BLaER1 (cell line): ENCODE data around the gene TOB1.
"Not testable (repeated sequence)": the region's sequence is repeated elsewhere in the genome, so short reads cannot be mapped to it uniquely, and the experiment has no call there.

Source experiments
- H3K27ac ChIP-seq: shearing (Covaris generic); formaldehyde crosslinking; 2 replicates; pipeline ENCODE4 v1.8.1; 2022
- H3K27me3 ChIP-seq: shearing (Covaris generic); formaldehyde crosslinking; 2 replicates; pipeline ENCODE4 v1.8.1; 2022
- H3K36me3 ChIP-seq: shearing (Covaris generic); formaldehyde crosslinking; 2 replicates; pipeline ENCODE4 v1.8.1; 2022
- H3K4me1 ChIP-seq: shearing (Covaris generic); formaldehyde crosslinking; 2 replicates; pipeline ENCODE4 v1.8.1; 2022
- H3K4me2 ChIP-seq: shearing (Covaris generic); formaldehyde crosslinking; 2 replicates; pipeline ENCODE4 v1.8.1; 2022
- H3K4me3 ChIP-seq: shearing (Covaris generic); formaldehyde crosslinking; 2 replicates; pipeline ENCODE4 v1.8.1; 2022
- H3K9ac ChIP-seq: shearing (Covaris generic); formaldehyde crosslinking; 2 replicates; pipeline ENCODE4 v1.8.1; 2022
- H3K9me3 ChIP-seq: shearing (Covaris generic); formaldehyde crosslinking; 2 replicates; pipeline ENCODE4 v1.8.1; 2022
- H4K20me1 ChIP-seq: shearing (Covaris generic); formaldehyde crosslinking; 2 replicates; pipeline ENCODE4 v1.8.1; 2022
- Cebpa-rat ChIP-seq: shearing (Covaris generic); IDR thresholded peaks from 2 replicates; pipeline ENCODE4 v1.8.1; 2022

The TOB1 gene

DNA sequence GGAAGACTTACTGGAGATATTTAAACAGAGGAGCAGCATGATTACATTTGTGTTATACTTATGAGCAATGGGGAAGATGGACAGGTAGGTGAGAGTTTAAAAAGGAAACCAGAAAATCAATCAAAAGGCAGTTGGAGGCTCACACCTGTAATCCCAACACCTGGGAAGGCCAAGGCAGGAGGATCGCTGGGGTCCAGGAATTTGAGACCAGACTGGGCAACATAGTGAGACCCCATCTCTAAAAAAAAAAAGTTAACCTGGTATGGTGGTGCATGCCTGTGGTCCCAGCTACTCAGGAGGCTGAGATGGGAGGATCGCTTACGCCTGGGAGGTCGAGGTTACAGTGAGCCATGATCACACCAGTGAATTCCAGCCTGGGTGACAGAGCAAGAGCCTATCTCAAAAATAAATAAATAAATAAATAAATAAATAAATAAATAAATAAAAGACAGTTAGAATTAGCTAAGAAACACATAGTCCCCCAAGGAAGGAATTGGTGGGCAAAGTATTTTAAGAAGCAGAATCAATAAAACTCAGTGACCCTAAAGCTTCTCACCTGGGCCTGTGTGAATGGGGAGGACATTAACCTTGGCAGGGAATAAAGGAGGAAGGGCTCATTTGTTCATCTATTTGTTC is 32.3 kb upstream of the TOB1 start:
- no peaks in the 10 kb centered on the region for H3K27me3 ChIP-seq
- H3K9ac ChIP-seq, result no peak overlapping the region
- H3K27ac ChIP-seq, result no peak overlapping the region
- TF ChIP-seq Cebpa-rat, result no peak
- no peaks in the 10 kb centered on the region for H4K20me1 ChIP-seq
- no peak overlapping the region for H3K4me2 ChIP-seq
- H3K9me3 ChIP-seq, result no peaks in the 10 kb centered on the region
- no peak overlapping the region for H3K4me3 ChIP-seq
- H3K36me3 ChIP-seq, result no peaks in the 10 kb centered on the region
- peaks cover 8% of the 10 kb centered on the region for H3K4me1 ChIP-seq

DNA sequence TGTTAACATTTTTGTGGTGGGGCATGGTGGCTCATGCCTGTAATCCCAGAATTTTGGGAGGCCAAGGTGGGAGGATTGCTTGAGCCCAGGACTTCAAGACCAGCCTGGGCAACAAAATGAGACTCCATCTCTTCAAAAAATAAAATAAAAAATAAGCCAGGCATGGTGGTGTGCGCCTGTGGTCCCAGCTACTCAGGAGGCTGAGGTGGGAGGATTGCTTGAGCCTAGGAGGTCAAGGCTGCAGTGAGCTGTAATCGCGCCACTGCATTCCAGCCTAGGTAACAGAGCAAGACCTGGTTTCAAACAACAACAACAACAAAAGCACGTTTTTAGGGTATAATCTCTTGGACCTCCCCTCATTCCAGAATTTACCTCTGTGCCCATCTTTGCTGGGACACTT is 28.4 kb upstream of the TOB1 start:
- H4K20me1 ChIP-seq, H3K27ac ChIP-seq, H3K36me3 ChIP-seq: not testable (repeated sequence)

DNA sequence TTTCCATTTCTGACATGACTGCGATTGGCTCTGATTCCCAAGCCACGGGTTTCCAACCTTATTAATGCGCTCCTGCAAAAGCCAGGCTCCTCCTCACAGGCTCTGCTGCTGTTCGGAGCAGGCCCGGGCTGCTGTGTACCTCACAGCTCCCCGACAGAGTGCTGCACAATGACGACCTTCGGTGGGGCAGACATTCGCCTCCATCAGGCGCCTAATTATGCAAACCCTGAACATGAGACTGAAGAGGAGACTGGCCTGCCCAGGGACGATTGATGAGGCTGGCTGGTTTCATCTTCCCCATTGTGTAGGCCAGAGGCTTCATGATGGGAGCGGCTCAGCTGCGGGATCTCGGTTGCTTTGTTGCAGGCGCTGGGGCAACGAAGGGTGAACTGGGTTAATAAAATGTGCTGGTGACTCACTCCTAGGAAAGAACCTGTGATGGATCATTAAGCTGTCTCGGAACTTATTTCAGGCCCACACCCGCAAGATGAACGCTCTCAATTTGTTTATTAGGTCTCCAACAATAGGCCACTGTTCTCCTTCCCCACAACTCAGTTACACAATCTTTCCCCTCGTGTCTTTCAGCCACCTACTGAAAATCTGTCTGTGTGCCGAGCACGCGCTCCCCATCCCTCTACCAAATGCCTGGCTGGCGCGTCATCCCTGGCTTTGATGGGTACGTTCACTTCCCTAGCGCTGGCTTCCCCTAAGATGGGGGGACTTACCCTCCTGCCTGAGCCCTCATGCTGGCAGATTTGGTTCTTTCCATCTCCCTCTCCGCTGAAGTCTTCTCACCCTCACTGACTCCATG is 27.2 kb upstream of the TOB1 start:
- Histone ChIP-seq H3K9me3 (no peaks in the 10 kb centered on the region), H3K27me3 (no peaks in the 10 kb centered on the region), H3K36me3 (no peaks in the 10 kb centered on the region), H4K20me1 (no peaks in the 10 kb centered on the region), H3K27ac (no peak overlapping the region), H3K4me2 (no peak overlapping the region), H3K9ac (no peak overlapping the region), H3K4me1 (no peaks in the 10 kb centered on the region), H3K4me3 (no peak overlapping the region)
- no peak for TF ChIP-seq Cebpa-rat

More for the DNA sequence above, 28.4 kb upstream of the TOB1 start:
- not testable (repeated sequence) for H3K27me3 ChIP-seq, H3K4me1 ChIP-seq, H3K4me3 ChIP-seq, H3K4me2 ChIP-seq, H3K9ac ChIP-seq, H3K9me3 ChIP-seq

DNA sequence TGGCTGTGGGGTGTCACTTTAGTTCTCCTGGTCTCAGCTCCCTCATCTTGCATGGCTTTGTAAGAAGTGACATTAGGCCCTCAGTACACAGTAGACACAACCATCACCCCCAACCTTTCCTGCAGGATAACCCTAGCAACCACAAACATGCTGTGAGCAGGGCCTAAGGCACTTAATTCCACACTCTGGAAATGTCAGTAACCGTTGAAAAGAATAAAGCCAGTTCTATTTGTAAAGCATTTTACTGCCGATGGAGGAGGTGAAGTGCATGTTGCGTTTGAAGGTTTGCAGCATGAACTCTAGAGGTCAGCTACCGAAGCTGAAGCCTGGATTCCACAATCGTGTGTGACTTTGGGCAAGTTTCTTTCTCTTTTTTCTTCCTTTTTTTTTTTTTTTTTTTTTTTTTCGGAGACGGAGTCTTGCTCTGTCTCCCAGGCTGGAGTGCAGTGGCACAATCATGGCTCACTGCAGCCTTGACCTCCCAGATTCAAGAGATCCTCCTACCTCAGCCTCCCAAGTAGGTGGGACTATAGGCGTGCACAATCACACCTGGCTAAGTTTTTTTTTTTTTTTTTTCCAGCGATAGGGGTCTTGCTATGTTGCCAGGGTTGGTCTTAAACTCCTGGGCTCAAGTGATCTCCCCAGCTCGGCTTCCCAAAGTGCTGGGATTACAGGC is 26.1 kb upstream of the TOB1 start:
- Histone ChIP-seq H4K20me1 (no peaks in the 10 kb centered on the region), H3K9me3 (no peaks in the 10 kb centered on the region), H3K4me1 (no peaks in the 10 kb centered on the region), H3K27ac (no peak overlapping the region), H3K4me3 (no peak overlapping the region), H3K9ac (no peak overlapping the region), H3K36me3 (no peaks in the 10 kb centered on the region), H3K4me2 (no peak overlapping the region), H3K27me3 (no peaks in the 10 kb centered on the region)
- TF ChIP-seq Cebpa-rat, result no peak

DNA sequence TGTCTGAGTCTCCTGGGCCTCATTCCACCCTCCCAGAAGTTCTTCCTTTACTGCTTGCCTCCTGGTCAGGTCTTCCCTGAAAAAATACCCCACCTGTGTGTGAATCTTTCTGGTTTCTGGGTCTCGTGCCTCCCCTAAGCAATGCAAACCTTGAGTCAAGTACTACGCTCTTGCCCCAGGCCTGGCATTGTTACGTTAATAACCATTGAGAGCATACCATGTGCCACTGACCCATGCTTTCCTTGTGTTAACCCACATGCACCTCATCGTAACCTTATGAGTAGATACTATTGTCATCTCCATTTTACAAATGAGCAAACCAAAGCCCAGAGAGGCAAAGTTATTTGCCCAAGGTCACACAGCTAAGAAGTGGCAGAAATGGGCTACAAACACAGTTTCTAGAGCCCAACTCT is 25.4 kb upstream of the TOB1 start:
- Histone ChIP-seq H4K20me1 (no peaks in the 10 kb centered on the region), H3K4me1 (no peaks in the 10 kb centered on the region), H3K4me3 (no peak overlapping the region), H3K27ac (no peak overlapping the region), H3K9ac (no peak overlapping the region), H3K27me3 (no peaks in the 10 kb centered on the region), H3K4me2 (no peak overlapping the region), H3K9me3 (no peaks in the 10 kb centered on the region), H3K36me3 (no peaks in the 10 kb centered on the region)
- TF ChIP-seq Cebpa-rat, result no peak

DNA sequence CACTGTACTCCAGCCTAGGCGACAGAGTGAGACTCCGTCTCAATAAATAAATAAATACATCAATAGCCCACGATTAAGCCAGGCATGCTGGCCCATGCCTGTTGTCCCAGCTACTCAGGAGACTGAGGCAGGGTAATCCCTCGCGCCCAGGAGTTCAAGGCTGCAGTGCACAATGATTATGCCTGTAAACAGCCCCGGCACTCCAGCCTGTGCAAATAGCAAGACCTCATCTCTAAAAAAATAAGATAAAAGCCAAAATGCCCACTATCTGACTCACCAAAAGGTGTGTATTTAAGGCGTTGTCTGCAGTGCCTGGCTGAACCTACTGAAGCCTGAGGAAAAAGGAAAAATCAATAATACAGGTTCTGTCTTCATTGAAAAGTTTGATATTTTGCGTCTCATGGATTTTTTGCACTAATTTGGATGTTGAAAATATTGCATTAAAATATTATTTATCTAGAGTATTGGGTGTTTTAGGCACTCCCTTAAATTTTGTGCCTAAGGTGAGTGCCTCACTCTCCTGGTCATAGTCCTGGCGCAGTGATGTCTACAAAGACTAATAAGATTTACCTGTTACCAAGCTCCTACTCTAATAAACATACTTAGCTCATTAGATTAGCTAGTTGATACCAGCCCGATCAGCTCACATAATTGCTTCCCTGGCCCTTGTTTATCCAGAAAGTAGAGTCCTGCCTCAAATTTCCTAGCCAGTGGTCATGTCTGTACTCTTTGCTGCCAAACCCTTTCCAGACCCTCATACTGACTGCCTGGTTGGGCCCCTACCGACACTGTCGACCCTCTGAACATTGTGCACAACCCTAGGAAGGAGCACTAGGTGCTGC is 24.7 kb upstream of the TOB1 start:
- Histone ChIP-seq H3K4me3 (no peak overlapping the region), H4K20me1 (no peaks in the 10 kb centered on the region), H3K27me3 (no peaks in the 10 kb centered on the region), H3K4me2 (no peak overlapping the region), H3K9me3 (no peaks in the 10 kb centered on the region), H3K4me1 (no peaks in the 10 kb centered on the region), H3K27ac (no peak overlapping the region), H3K9ac (no peak overlapping the region), H3K36me3 (no peaks in the 10 kb centered on the region)
- no peak for TF ChIP-seq Cebpa-rat

DNA sequence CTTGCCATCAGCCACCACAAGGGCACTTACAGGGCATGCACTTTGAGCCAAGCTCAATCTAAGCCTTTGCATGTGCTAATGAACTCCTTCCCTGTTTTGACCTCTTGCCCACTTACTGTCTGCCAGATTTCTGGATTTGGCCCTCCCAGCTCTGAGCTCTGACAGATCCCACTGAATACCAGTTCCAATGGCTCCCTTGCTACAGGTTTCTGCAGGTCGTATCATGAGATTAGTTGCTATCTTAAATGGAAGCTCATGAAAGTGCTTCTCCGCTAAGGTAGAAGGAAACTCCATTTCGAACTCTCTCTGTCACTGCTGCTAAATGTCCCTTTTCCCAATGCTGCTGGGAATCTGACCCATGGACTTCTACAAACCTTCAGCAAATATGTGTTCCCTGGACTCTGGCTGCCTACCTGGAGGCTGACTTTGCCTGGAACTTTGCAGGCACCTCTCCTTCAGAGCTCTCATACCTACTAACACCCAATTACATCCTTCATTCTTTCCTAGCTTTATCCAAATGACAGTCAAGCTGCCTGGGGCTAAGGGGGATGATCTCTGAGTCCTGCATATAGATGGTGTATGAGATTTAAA is 23.5 kb upstream of the TOB1 start:
- Histone ChIP-seq H3K9ac (no peak overlapping the region), H3K4me3 (no peak overlapping the region), H3K36me3 (no peaks in the 10 kb centered on the region), H4K20me1 (no peaks in the 10 kb centered on the region), H3K4me2 (no peak overlapping the region), H3K27ac (no peak overlapping the region), H3K4me1 (0 out of 2 replicates have a peak, but pooled peaks cover 3% of the 10 kb centered on the region), H3K27me3 (no peaks in the 10 kb centered on the region), H3K9me3 (no peaks in the 10 kb centered on the region)
- TF ChIP-seq Cebpa-rat, result no peak

DNA sequence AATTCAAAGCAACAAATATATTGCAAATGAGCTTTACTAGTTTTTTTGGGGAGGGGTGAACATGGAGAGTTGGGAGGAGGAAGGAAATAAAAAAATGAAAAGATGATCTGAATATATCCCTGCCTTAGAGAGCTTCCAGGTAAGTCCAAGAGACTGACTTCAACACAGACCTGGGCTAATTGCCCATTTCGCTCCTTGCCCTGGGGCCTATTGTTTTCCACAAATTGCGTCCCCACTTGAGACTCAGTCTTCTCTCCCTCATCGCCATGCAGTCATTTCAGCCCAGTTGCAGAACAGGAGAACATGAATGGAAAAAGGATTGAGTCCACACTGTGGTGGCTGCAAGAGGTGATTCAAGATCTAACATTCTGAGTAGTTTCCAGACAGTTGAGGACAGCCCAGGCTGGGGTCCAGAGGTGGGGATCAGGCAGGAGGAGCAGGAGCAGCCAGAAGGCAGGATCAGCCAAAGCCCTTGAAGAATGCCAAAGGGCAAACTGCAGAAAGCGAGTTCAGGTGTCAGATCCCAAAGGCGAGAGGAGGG is 21.6 kb upstream of the TOB1 start:
- Histone ChIP-seq H3K27me3 (no peaks in the 10 kb centered on the region), H3K27ac (no peak overlapping the region), H4K20me1 (no peaks in the 10 kb centered on the region), H3K9ac (no peak overlapping the region), H3K4me2 (no peak overlapping the region), H3K9me3 (no peaks in the 10 kb centered on the region), H3K4me1 (peaks cover 15% of the 10 kb centered on the region), H3K36me3 (no peaks in the 10 kb centered on the region), H3K4me3 (no peak overlapping the region)
- TF ChIP-seq Cebpa-rat, result no peak
